ENCODE results near the gene ZNF474.

The ZNF474 gene

GRCh38 chr5:122182491-122182921, 53.2 kb downstream of the ZNF474 start:
- Histone ChIP-seq H3K9me2 (replicated peaks; ENCODE audit: insufficient read depth, low read length) (no peaks in the 10 kb centered on the region), H3K27ac (ENCODE audit: low read depth, low read length) (no peak overlapping the region), H2AFZ (ENCODE audit: low read depth, low read length, severe bottlenecking) (no peak overlapping the region), H3K79me2 (ENCODE audit: insufficient read depth, low read length) (no peaks in the 10 kb centered on the region), H3K27me3 (ENCODE audit: low read length) (no peaks in the 10 kb centered on the region), H3F3A (ENCODE audit: insufficient read depth) (no peaks in the 10 kb centered on the region), H3K9me3 (ENCODE audit: insufficient read depth, low read length) (no peaks in the 10 kb centered on the region), H3K4me3 (ENCODE audit: insufficient read depth, low read length, poor library complexity, severe bottlenecking) (no peak overlapping the region), H4K20me1 (ENCODE audit: low read depth, low read length) (no peaks in the 10 kb centered on the region), H3K9ac (ENCODE audit: low read length) (no peak overlapping the region), H3K4me2 (ENCODE audit: low read depth, low read length, poor library complexity, severe bottlenecking) (no peak overlapping the region), H3K36me3 (ENCODE audit: low read length) (no peaks in the 10 kb centered on the region)
- TF ChIP-seq CTCF (IDR thresholded peaks at IDR 0.05; ENCODE audit: insufficient read depth, low read length, poor library complexity, severe bottlenecking) (no peak), EZH2phosphoT487 (conservative IDR thresholded peaks at IDR 0.05; ENCODE audit: low read length) (no peak)

- Histone ChIP-seq H2AFZ (ENCODE audit: low read depth, low read length, severe bottlenecking) (no peak overlapping the region), H3K4me2 (ENCODE audit: low read depth, low read length, poor library complexity, severe bottlenecking) (no peak overlapping the region), H3K9me3 (ENCODE audit: insufficient read depth, low read length) (no peaks in the 10 kb centered on the region), H3K9me2 (replicated peaks; ENCODE audit: insufficient read depth, low read length) (no peaks in the 10 kb centered on the region), H3K79me2 (ENCODE audit: insufficient read depth, low read length) (no peaks in the 10 kb centered on the region), H3K27me3 (ENCODE audit: low read length) (no peaks in the 10 kb centered on the region), H3F3A (ENCODE audit: insufficient read depth) (no peaks in the 10 kb centered on the region), H3K4me3 (ENCODE audit: insufficient read depth, low read length, poor library complexity, severe bottlenecking) (no peak overlapping the region), H4K20me1 (ENCODE audit: low read depth, low read length) (no peaks in the 10 kb centered on the region), H3K9ac (ENCODE audit: low read length) (no peak overlapping the region), H3K36me3 (ENCODE audit: low read length) (no peaks in the 10 kb centered on the region), H3K27ac (ENCODE audit: low read depth, low read length) (no peak overlapping the region)
- no peak for TF ChIP-seq CTCF (IDR thresholded peaks at IDR 0.05; ENCODE audit: insufficient read depth, low read length, poor library complexity, severe bottlenecking)
- no peak for TF ChIP-seq EZH2phosphoT487 (conservative IDR thresholded peaks at IDR 0.05; ENCODE audit: low read length)
Observed at GRCh38 chr5:122183098-122183787, 53.9 kb downstream of the ZNF474 start.

- no peaks in the 10 kb centered on the region for H3K36me3 ChIP-seq (ENCODE audit: low read length)
- H3K27ac ChIP-seq (ENCODE audit: low read depth, low read length): no peak overlapping the region
- H3K9me2 ChIP-seq (replicated peaks; ENCODE audit: insufficient read depth, low read length): no peaks in the 10 kb centered on the region
- H4K20me1 ChIP-seq (ENCODE audit: low read depth, low read length): no peaks in the 10 kb centered on the region
- no peaks in the 10 kb centered on the region for H3K79me2 ChIP-seq (ENCODE audit: insufficient read depth, low read length)
- H3K9me3 ChIP-seq (ENCODE audit: insufficient read depth, low read length): no peaks in the 10 kb centered on the region
- no peak overlapping the region for H2AFZ ChIP-seq (ENCODE audit: low read depth, low read length, severe bottlenecking)
- TF ChIP-seq CTCF (IDR thresholded peaks at IDR 0.05; ENCODE audit: insufficient read depth, low read length, poor library complexity, severe bottlenecking): no peak
- TF ChIP-seq EZH2phosphoT487 (conservative IDR thresholded peaks at IDR 0.05; ENCODE audit: low read length): no peak
- H3F3A ChIP-seq (ENCODE audit: insufficient read depth): no peaks in the 10 kb centered on the region
- no peak overlapping the region for H3K4me2 ChIP-seq (ENCODE audit: low read depth, low read length, poor library complexity, severe bottlenecking)
- no peaks in the 10 kb centered on the region for H3K27me3 ChIP-seq (ENCODE audit: low read length)
- no peak overlapping the region for H3K4me3 ChIP-seq (ENCODE audit: insufficient read depth, low read length, poor library complexity, severe bottlenecking)
- H3K9ac ChIP-seq (ENCODE audit: low read length): no peak overlapping the region
Observed at GRCh38 chr5:122183788-122184170, 54.4 kb downstream of the ZNF474 start.
